MM.1S (cell line): Measurements from ENCODE around the gene TTC33.

Experiments
- EZH2 ChIP-seq: fragments of 300-600 bp; sonication (generic); optimal IDR thresholded peaks from 2 replicates; pipeline ENCODE3; 2017; ENCODE audit warnings: low read depth, mild to moderate bottlenecking, antibody characterized with exemption, low read length, mixed read lengths
- EZH2phosphoT487 ChIP-seq: fragments of 300-600 bp; sonication (generic); IDR thresholded peaks from 2 replicates; pipeline ENCODE4 v1.6.1; 2018; ENCODE audit warnings: antibody characterized with exemption, low read length
- TF ChIP-seq, protein P1 (sequence below): fragments of 300-600 bp; sonication (generic); IDR thresholded peaks from 2 replicates; pipeline ENCODE4 v1.5.1; 2016; ENCODE audit warnings: antibody characterized with exemption, low read length, mixed read lengths

DNA sequence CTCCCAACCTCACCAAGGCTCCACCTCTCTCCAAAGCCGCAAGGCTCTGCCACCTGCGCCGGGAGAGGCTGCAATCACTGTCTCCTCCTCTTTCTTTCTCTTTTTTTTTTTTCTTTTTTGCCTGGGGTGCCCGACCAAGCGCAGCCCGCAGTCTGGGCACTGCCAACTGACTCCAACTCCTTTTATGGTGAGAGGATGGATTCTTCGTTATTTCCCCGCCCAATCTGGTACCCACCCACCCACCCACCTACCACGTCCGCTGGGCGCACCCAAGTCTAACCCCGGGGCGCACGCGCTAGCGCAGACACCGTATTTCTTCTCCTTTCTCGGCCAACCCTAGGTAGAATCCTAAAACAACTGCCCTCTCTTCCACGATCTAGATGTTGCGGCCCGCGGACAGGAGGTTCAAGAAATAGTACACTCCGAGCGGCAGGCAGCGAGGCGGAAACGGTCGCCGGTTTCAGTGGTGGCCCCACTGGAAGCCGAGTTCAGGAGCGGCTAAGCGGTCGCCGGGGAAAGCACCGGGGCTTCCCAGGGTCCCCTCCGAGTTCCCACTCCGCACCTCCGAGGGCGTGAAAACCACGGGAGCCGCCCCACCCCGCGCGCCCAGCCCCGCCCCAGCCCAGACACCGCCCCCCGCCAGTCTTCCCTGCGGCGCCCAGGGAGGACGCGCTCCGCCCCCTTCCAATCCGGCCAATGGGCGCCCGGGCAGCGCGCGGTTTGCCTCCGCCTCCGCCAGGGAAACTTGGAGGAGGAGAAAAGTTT lies 76.4 kb downstream of the TTC33 start:
- TF ChIP-seq, protein P1, sequence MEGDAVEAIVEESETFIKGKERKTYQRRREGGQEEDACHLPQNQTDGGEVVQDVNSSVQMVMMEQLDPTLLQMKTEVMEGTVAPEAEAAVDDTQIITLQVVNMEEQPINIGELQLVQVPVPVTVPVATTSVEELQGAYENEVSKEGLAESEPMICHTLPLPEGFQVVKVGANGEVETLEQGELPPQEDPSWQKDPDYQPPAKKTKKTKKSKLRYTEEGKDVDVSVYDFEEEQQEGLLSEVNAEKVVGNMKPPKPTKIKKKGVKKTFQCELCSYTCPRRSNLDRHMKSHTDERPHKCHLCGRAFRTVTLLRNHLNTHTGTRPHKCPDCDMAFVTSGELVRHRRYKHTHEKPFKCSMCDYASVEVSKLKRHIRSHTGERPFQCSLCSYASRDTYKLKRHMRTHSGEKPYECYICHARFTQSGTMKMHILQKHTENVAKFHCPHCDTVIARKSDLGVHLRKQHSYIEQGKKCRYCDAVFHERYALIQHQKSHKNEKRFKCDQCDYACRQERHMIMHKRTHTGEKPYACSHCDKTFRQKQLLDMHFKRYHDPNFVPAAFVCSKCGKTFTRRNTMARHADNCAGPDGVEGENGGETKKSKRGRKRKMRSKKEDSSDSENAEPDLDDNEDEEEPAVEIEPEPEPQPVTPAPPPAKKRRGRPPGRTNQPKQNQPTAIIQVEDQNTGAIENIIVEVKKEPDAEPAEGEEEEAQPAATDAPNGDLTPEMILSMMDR: no peak
- TF ChIP-seq EZH2: no peak
- no peak for TF ChIP-seq EZH2phosphoT487
